ENCODE results near the gene PHACTR1. TPM values are rescaled to one million over a fixed set of nuclear protein-coding genes. Genes with fewer than 3 reads are reported as not detected.
A peak's percentile ranks its signal among the peaks of the same experiment; 100 is the strongest.

PHACTR1 gene
- total RNA-seq, 1 donor from 2014 or later: 28.1 TPM

- FAIRE-seq: no peak
These were observed 329.5 kb downstream of the PHACTR1 start for GRCh38 chr6:13046084-13046483.

GRCh38 chr6:13048113-13048512, 331.5 kb downstream of the PHACTR1 start:
- DNase-seq (ENCODE audit: low spot score in 2 of 2): no peak
- FAIRE-seq: no peak

More at GRCh38 chr6:13046084-13046483, 329.5 kb downstream of the PHACTR1 start:
- no peak for DNase-seq (ENCODE audit: low spot score in 2 of 2)

- DNase-seq (ENCODE audit: low spot score in 2 of 2): no peak
- FAIRE-seq: no peak
These were observed 333.2 kb downstream of the PHACTR1 start for GRCh38 chr6:13049666-13050254.

- DNase-seq (ENCODE audit: low spot score in 2 of 2) (no peak), FAIRE-seq (no peak)
These were observed 336.5 kb downstream of the PHACTR1 start for GRCh38 chr6:13053006-13053461.

GRCh38 chr6:13058051-13058450, 341.5 kb downstream of the PHACTR1 start:
- FAIRE-seq (no peak), DNase-seq (ENCODE audit: low spot score in 2 of 2) (no peak)

GRCh38 chr6:13059026-13059425, 342.5 kb downstream of the PHACTR1 start:
- DNase-seq (ENCODE audit: low spot score in 2 of 2) (no peak), FAIRE-seq (no peak)

- FAIRE-seq: no peak
- DNase-seq (ENCODE audit: low spot score in 2 of 2): no peak
These were observed 346.8 kb downstream of the PHACTR1 start for GRCh38 chr6:13063300-13063918.

- DNase-seq (ENCODE audit: low spot score in 2 of 2) (no peak), FAIRE-seq (no peak)
These were observed 349.0 kb downstream of the PHACTR1 start for GRCh38 chr6:13065581-13065980.

- DNase-seq (ENCODE audit: low spot score in 2 of 2) (no peak), FAIRE-seq (no peak)
These were observed 349.5 kb downstream of the PHACTR1 start for GRCh38 chr6:13066050-13066449.

- no peak for DNase-seq (ENCODE audit: low spot score in 2 of 2)
- no peak for FAIRE-seq
These were observed 350.3 kb downstream of the PHACTR1 start for GRCh38 chr6:13066820-13067219.

- no peak for DNase-seq (ENCODE audit: low spot score in 2 of 2)
- no peak for FAIRE-seq
These were observed 352.1 kb downstream of the PHACTR1 start for GRCh38 chr6:13068586-13069210.

- FAIRE-seq: peak; percentile 70
- DNase-seq (ENCODE audit: low spot score in 2 of 2): no peak
These were observed 355.2 kb downstream of the PHACTR1 start for GRCh38 chr6:13071550-13072345.

- DNase-seq (ENCODE audit: low spot score in 2 of 2): no peak
- FAIRE-seq: no peak
These were observed 356.2 kb downstream of the PHACTR1 start for GRCh38 chr6:13072686-13073347.

- DNase-seq (ENCODE audit: low spot score in 2 of 2) (no peak), FAIRE-seq (no peak)
These were observed 358.0 kb downstream of the PHACTR1 start for GRCh38 chr6:13074415-13075140.

- no peak for DNase-seq (ENCODE audit: low spot score in 2 of 2)
- no peak for FAIRE-seq
These were observed 358.7 kb downstream of the PHACTR1 start for GRCh38 chr6:13075141-13075845.

- FAIRE-seq: no peak
- no peak for DNase-seq (ENCODE audit: low spot score in 2 of 2)
These were observed 360.0 kb downstream of the PHACTR1 start for GRCh38 chr6:13076575-13076974.

- DNase-seq (ENCODE audit: low spot score in 2 of 2): no peak
- no peak for FAIRE-seq
These were observed 360.6 kb downstream of the PHACTR1 start for GRCh38 chr6:13077117-13077516.

- no peak for DNase-seq (ENCODE audit: low spot score in 2 of 2)
- FAIRE-seq: no peak
These were observed 362.6 kb downstream of the PHACTR1 start for GRCh38 chr6:13079096-13079723.
